ENCODE measurements around the gene HCRTR1.

Gene HCRTR1

GRCh38 chr1:31658721-31659120 lies 41.2 kb downstream of the HCRTR1 start:
- no peak overlapping the region for H3K4me3 ChIP-seq (replicated peaks; ENCODE audit: low read depth, low read length)
- H3K36me3 ChIP-seq (ENCODE audit: control insufficient read depth, insufficient read depth, low read length): no peaks in the 10 kb centered on the region
- no peak for DNase-seq (ENCODE audit: extremely low read depth, insufficient read length)
- TF ChIP-seq CTCF (IDR thresholded peaks at IDR 0.05; ENCODE audit: insufficient read depth, low read length, poor library complexity, severe bottlenecking): no peak
- H3K27me3 ChIP-seq (replicated peaks; ENCODE audit: control insufficient read depth, insufficient read depth, low read length): no peaks in the 10 kb centered on the region; the same call in 1 of the 2 replicates

DNA sequence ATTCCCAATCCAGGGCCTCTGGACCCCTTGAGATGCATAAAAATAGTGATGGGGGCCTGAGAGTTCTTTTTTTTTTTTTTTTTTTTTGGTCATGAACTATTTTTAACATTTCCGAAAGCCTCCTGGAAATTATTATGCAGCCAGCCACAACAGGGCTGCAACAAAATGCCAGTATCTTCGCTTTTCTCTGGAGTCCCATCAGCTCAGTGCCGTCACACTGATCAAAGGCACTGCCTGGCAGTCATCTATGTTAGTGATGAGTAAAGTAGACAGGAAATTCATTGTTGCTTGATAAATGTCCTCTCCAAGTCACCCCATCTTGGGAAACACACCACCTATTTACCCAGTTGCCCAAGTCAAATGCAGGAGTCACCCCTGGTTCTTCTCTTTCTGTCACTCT lies 42.4 kb downstream of the HCRTR1 start:
- no peak for TF ChIP-seq CTCF (IDR thresholded peaks at IDR 0.05; ENCODE audit: insufficient read depth, low read length, poor library complexity, severe bottlenecking)
- Histone ChIP-seq H3K4me3 (replicated peaks; ENCODE audit: low read depth, low read length) (no peak overlapping the region), H3K36me3 (ENCODE audit: control insufficient read depth, insufficient read depth, low read length) (no peaks in the 10 kb centered on the region), H3K27me3 (replicated peaks; ENCODE audit: control insufficient read depth, insufficient read depth, low read length) (no peaks in the 10 kb centered on the region; the same call in 1 of the 2 replicates)
- DNase-seq (ENCODE audit: extremely low read depth, insufficient read length): no peak

DNA sequence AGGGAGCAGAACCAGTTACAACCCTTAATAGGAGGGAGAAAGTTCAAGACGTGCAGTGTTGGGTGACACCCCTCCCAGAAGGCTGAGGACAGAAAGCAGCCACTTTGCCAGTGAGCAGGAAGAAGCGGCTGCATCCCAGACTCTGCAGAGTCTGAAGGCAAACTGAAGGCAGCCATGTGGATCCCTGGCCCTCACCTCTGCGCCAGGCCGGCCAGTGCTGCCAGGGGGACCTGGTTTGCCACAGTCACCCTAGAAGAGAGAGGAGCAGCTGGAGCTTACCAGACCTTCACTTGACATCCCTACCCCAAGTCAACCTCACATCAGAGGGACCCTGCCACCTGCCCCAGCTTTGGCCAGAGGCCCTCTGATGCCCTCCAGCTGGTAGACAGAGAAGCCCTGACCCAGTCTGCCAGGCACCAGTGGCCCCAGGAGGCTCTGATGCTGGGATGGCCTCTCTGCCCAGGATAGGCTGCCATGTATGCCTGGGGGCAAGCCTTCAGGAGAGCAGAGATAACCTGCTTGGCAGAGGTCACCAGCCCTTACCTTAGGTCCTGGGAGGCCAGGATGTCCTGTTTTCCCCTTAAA lies 43.5 kb downstream of the HCRTR1 start:
- H3K4me3 ChIP-seq (replicated peaks; ENCODE audit: low read depth, low read length): no peak overlapping the region
- no peak for DNase-seq (ENCODE audit: extremely low read depth, insufficient read length)
- no peak for TF ChIP-seq CTCF (IDR thresholded peaks at IDR 0.05; ENCODE audit: insufficient read depth, low read length, poor library complexity, severe bottlenecking)
- no peaks in the 10 kb centered on the region; the same call in 1 of the 2 replicates for H3K27me3 ChIP-seq (replicated peaks; ENCODE audit: control insufficient read depth, insufficient read depth, low read length)
- no peaks in the 10 kb centered on the region for H3K36me3 ChIP-seq (ENCODE audit: control insufficient read depth, insufficient read depth, low read length)

DNA sequence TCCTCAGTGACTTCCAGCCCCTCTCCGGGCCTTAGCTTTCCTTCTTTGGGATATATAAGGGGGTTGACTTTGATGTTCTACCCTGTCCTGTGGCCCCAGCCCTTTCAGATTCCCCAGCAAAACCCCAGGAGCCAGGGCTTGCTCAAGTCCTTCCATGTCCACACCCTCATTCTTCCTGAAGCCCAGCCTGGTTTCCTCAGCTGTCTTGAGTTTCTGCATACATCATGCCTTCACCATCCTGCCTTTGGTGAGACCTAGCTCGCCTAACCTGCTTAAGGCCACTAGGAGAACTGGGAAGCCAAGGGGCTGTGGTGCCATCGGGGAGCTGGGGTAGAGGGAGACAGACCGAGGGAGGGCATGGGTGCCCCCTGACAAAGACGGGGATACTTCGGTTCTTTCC lies 44.4 kb downstream of the HCRTR1 start:
- TF ChIP-seq CTCF (IDR thresholded peaks at IDR 0.05; ENCODE audit: insufficient read depth, low read length, poor library complexity, severe bottlenecking): no peak
- no peaks in the 10 kb centered on the region; the same call in 1 of the 2 replicates for H3K27me3 ChIP-seq (replicated peaks; ENCODE audit: control insufficient read depth, insufficient read depth, low read length)
- no peak for DNase-seq (ENCODE audit: extremely low read depth, insufficient read length)
- H3K4me3 ChIP-seq (replicated peaks; ENCODE audit: low read depth, low read length): no peak overlapping the region
- H3K36me3 ChIP-seq (ENCODE audit: control insufficient read depth, insufficient read depth, low read length): no peaks in the 10 kb centered on the region

DNA sequence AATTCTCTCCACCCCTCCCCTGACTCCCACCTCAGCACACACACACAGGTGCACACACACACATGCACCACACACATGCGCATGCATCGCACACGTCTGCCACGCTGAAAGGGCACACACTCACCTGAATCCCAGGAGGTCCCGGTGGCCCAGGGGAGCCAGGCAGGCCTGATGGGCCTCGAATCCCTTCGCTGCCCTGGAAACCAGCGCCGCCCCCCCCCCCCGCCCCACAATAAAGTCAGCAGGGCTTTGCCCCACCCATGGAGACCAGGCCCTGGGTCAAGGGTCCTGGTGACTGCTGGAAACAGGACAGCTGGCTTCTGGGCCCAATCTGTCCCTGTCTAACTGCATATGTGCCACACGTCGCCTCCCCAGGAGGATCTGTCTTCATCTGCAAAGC lies 45.0 kb downstream of the HCRTR1 start:
- no peaks in the 10 kb centered on the region for H3K36me3 ChIP-seq (ENCODE audit: control insufficient read depth, insufficient read depth, low read length)
- no peak for DNase-seq (ENCODE audit: extremely low read depth, insufficient read length)
- no peak overlapping the region for H3K4me3 ChIP-seq (replicated peaks; ENCODE audit: low read depth, low read length)
- no peak for TF ChIP-seq CTCF (IDR thresholded peaks at IDR 0.05; ENCODE audit: insufficient read depth, low read length, poor library complexity, severe bottlenecking)
- no peaks in the 10 kb centered on the region; the same call in 1 of the 2 replicates for H3K27me3 ChIP-seq (replicated peaks; ENCODE audit: control insufficient read depth, insufficient read depth, low read length)

All from GM06990 (cell line).